ENCODE measurements around the gene ALOX5.
"Not testable (repeated sequence)": the region's sequence is repeated elsewhere in the genome, so short reads cannot be mapped to it uniquely, and the experiment has no call there.

ALOX5 gene

DNA sequence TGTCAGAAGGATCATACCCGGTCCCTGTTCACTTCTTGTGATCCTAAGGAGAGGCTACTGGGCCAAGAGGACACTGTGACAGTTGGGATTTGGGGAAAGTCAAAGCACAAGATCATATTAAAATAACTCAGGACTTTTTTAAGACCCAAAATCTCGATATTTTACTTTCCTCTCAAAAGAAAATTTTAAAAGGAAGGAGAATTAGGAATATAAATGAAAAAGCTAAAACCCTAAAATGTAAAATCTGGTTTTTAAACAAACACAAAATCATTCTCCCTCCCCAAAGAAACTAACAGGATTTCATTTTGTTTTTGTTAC lies 36.4 kb downstream of the ALOX5 start:
- H3F3A ChIP-seq (ENCODE audit: insufficient read depth, low read length), result no peaks in the 10 kb centered on the region
- H4K20me1 ChIP-seq (ENCODE audit: insufficient read depth, low read length), result no peaks in the 10 kb centered on the region
- no peak for DNase-seq
- TF ChIP-seq EZH2 (optimal IDR thresholded peaks at IDR 0.05; ENCODE audit: low read depth, low read length) (no peak), EZH2phosphoT487 (IDR thresholded peaks at IDR 0.05; ENCODE audit: low read length) (no peak), CTCF (IDR thresholded peaks at IDR 0.05; ENCODE audit: low read length) (no peak)
- no peak overlapping the region for H3K9ac ChIP-seq (ENCODE audit: low read length)
- no peaks in the 10 kb centered on the region for H3K79me2 ChIP-seq (ENCODE audit: low read length)
- peaks cover 12% of the 10 kb centered on the region for H3K4me1 ChIP-seq (ENCODE audit: low read length)
- H3K4me3 ChIP-seq (ENCODE audit: low read length), result no peak overlapping the region
- no peak overlapping the region for H3K4me2 ChIP-seq (ENCODE audit: low read depth, low read length)
- H3K27me3 ChIP-seq (replicated peaks; ENCODE audit: insufficient read depth, low read length), result no peaks in the 10 kb centered on the region
- no peaks in the 10 kb centered on the region for H3K9me3 ChIP-seq (replicated peaks; ENCODE audit: insufficient read depth, low read length)
- H2AFZ ChIP-seq (ENCODE audit: low read length), result no peak overlapping the region
- no peak overlapping the region for H3K27ac ChIP-seq (ENCODE audit: low read length)
- H3K9me2 ChIP-seq (replicated peaks; ENCODE audit: insufficient read depth, low read length), result no peaks in the 10 kb centered on the region
- H3K36me3 ChIP-seq (replicated peaks; ENCODE audit: insufficient read depth, low read length), result no peaks in the 10 kb centered on the region

DNA sequence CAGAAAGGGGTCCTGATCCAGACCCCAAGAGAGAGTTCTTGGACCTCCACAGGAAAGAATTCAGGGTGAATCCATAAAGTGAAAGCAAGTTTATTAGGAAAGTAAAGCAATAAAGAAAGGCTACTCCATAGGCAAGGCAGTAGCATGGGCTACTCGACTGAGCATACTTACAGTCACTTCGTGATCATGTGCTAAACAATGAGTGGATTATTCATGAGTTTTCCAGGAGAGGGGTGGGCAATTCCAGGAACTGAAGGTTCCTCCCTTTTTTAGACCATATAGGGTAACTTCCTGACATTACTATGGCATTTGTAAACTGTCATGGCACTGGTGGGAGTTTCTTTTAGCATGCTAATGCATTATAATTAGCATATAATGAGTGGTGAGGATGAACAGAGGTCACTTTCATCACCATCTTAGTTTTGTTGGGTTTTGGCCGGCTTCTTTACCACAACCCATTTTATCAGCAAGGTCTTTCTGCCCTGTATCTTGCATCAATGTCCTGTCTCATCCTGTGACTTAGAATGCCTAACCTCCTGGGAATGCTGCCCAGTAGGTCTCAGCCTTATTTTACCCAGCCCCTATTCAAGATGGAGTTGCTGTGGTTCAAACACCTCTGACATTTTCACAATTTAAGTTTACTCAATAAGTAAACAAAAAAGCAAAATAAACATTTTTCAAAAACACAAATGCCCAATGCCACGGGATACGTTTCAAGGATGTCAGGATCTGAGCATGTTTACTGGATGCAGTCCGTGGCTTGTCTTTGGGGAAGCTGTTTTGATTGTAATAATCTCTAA lies 37.0 kb downstream of the ALOX5 start:
- H4K20me1 ChIP-seq (ENCODE audit: insufficient read depth, low read length), result no peaks in the 10 kb centered on the region
- H3K9me2 ChIP-seq (replicated peaks; ENCODE audit: insufficient read depth, low read length), result no peaks in the 10 kb centered on the region
- H3K27ac ChIP-seq (ENCODE audit: low read length), result no peak overlapping the region
- no peaks in the 10 kb centered on the region for H3K36me3 ChIP-seq (replicated peaks; ENCODE audit: insufficient read depth, low read length)
- H3K27me3 ChIP-seq (replicated peaks; ENCODE audit: insufficient read depth, low read length), result no peaks in the 10 kb centered on the region
- H3F3A ChIP-seq (ENCODE audit: insufficient read depth, low read length), result no peaks in the 10 kb centered on the region
- no peak for DNase-seq
- TF ChIP-seq EZH2phosphoT487 (IDR thresholded peaks at IDR 0.05; ENCODE audit: low read length) (no peak), CTCF (IDR thresholded peaks at IDR 0.05; ENCODE audit: low read length) (no peak), EZH2 (optimal IDR thresholded peaks at IDR 0.05; ENCODE audit: low read depth, low read length) (no peak)
- no peak overlapping the region for H3K9ac ChIP-seq (ENCODE audit: low read length)
- no peaks in the 10 kb centered on the region for H3K79me2 ChIP-seq (ENCODE audit: low read length)
- H2AFZ ChIP-seq (ENCODE audit: low read length), result no peak overlapping the region
- H3K9me3 ChIP-seq (replicated peaks; ENCODE audit: insufficient read depth, low read length), result no peaks in the 10 kb centered on the region
- peaks cover 12% of the 10 kb centered on the region for H3K4me1 ChIP-seq (ENCODE audit: low read length)
- H3K4me3 ChIP-seq (ENCODE audit: low read length), result no peak overlapping the region
- no peak overlapping the region for H3K4me2 ChIP-seq (ENCODE audit: low read depth, low read length)

DNA sequence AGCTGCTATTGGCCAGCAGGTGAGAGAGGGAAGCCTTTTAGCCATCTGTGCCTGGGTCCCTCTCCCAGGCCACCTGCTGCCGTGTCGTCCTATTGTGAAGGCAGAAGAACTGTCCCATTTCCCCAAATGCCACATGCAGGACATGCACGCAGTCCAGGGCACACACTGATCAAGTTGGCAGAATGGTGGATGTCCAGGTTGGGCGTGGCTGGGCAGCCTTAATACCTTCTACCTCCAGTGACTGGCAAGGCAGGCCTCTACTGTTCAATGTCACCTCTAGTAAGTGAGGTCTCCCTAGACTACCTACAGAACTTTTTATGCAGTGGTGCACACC lies 37.6 kb downstream of the ALOX5 start:
- H3K4me1 ChIP-seq (ENCODE audit: low read length), result peaks cover 12% of the 10 kb centered on the region
- H3K4me2 ChIP-seq (ENCODE audit: low read depth, low read length), result no peak overlapping the region
- H3K9me3 ChIP-seq (replicated peaks; ENCODE audit: insufficient read depth, low read length), result no peaks in the 10 kb centered on the region
- no peak overlapping the region for H2AFZ ChIP-seq (ENCODE audit: low read length)
- H3F3A ChIP-seq (ENCODE audit: insufficient read depth, low read length), result no peaks in the 10 kb centered on the region
- H3K27ac ChIP-seq (ENCODE audit: low read length), result no peak overlapping the region
- no peaks in the 10 kb centered on the region for H3K79me2 ChIP-seq (ENCODE audit: low read length)
- DNase-seq, result no peak
- no peaks in the 10 kb centered on the region for H4K20me1 ChIP-seq (ENCODE audit: insufficient read depth, low read length)
- no peak overlapping the region for H3K9ac ChIP-seq (ENCODE audit: low read length)
- H3K4me3 ChIP-seq (ENCODE audit: low read length), result no peak overlapping the region
- no peaks in the 10 kb centered on the region for H3K36me3 ChIP-seq (replicated peaks; ENCODE audit: insufficient read depth, low read length)
- TF ChIP-seq EZH2phosphoT487 (IDR thresholded peaks at IDR 0.05; ENCODE audit: low read length) (no peak), CTCF (IDR thresholded peaks at IDR 0.05; ENCODE audit: low read length) (no peak), EZH2 (optimal IDR thresholded peaks at IDR 0.05; ENCODE audit: low read depth, low read length) (no peak)
- H3K27me3 ChIP-seq (replicated peaks; ENCODE audit: insufficient read depth, low read length), result no peaks in the 10 kb centered on the region
- H3K9me2 ChIP-seq (replicated peaks; ENCODE audit: insufficient read depth, low read length), result no peaks in the 10 kb centered on the region

DNA sequence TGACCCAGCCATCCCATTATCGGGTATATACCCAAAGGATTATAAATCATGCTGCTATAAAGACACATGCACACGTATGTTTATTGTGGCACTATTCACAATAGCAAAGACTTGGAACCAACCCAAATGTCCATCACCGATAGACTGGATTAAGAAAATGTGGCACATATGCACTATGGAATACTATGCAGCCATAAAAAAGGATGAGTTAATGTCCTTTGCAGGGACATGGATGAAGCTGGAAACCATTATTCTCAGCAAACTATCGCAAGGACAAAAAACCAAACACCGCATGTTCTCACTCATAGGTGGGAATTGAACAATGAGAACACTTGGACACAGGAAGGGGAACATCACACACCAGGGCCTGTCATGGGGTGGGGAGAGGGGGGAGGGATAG lies 41.0 kb downstream of the ALOX5 start:
- H3F3A ChIP-seq (ENCODE audit: insufficient read depth, low read length), result peaks cover 16% of the 10 kb centered on the region
- H3K9me2 ChIP-seq (replicated peaks; ENCODE audit: insufficient read depth, low read length); H3K4me3 ChIP-seq (ENCODE audit: low read length); H3K27ac ChIP-seq (ENCODE audit: low read length); H3K4me1 ChIP-seq (ENCODE audit: low read length); H3K4me2 ChIP-seq (ENCODE audit: low read depth, low read length); H3K9ac ChIP-seq (ENCODE audit: low read length); H3K9me3 ChIP-seq (replicated peaks; ENCODE audit: insufficient read depth, low read length); H3K36me3 ChIP-seq (replicated peaks; ENCODE audit: insufficient read depth, low read length); H3K27me3 ChIP-seq (replicated peaks; ENCODE audit: insufficient read depth, low read length); DNase-seq; H2AFZ ChIP-seq (ENCODE audit: low read length); H4K20me1 ChIP-seq (ENCODE audit: insufficient read depth, low read length); H3K79me2 ChIP-seq (ENCODE audit: low read length): not testable (repeated sequence)
